Mesendoderm (in vitro differentiated cells): ENCODE data around the gene GPNMB.

Source experiments
- DNase-seq: peaks from one replicate; pipeline ENCODE4 v3.0.0; 2013
- H2AK5ac ChIP-seq: 2 replicates; pipeline ENCODE4 v1.6.1; 2013; ENCODE audit warnings: low read length, inconsistent platforms
- H2BK120ac ChIP-seq: 2 replicates; pipeline ENCODE4 v1.6.1; 2013; ENCODE audit warnings: low read depth, mild to moderate bottlenecking, low read length, moderate library complexity, mixed read lengths
- H2BK15ac ChIP-seq: replicated peaks from 2 replicates; pipeline ENCODE4 v1.6.1; 2013; ENCODE audit warnings: low read depth, mild to moderate bottlenecking, moderate library complexity
- H2BK5ac ChIP-seq: 2 replicates; pipeline ENCODE4 v1.6.1; 2013; ENCODE audit warnings: low read length, inconsistent platforms
- H3K18ac ChIP-seq: 2 replicates; pipeline ENCODE4 v1.6.1; 2013; ENCODE audit warnings: mild to moderate bottlenecking, low read length, mixed read lengths
- H3K23ac ChIP-seq: one replicate; pipeline ENCODE4 v1.6.1; 2013; ENCODE audit warnings: low read length
- H3K27ac ChIP-seq: 2 replicates; pipeline ENCODE4 v1.5.1; 2013; ENCODE audit warnings: low read depth, mild to moderate bottlenecking, inconsistent platforms, low read length, moderate library complexity
- H3K27me3 ChIP-seq: 2 replicates; pipeline ENCODE4 v1.6.1; 2013; ENCODE audit warnings: low read length, control low read depth, mild to moderate bottlenecking, inconsistent platforms; ENCODE audit not compliant: insufficient read depth, poor library complexity
- H3K36me3 ChIP-seq: 2 replicates; pipeline ENCODE4 v1.6.1; 2013; ENCODE audit warnings: low read length, inconsistent platforms; ENCODE audit not compliant: control insufficient read depth, insufficient read depth
- H3K4ac ChIP-seq: one replicate; pipeline ENCODE4 v1.6.1; 2013; ENCODE audit warnings: low read depth, mild to moderate bottlenecking, low read length, moderate library complexity
- H3K4me1 ChIP-seq: 2 replicates; pipeline ENCODE4 v1.6.1; 2013; ENCODE audit warnings: low read depth, low read length, inconsistent platforms; ENCODE audit not compliant: control insufficient read depth
- H3K4me2 ChIP-seq: 2 replicates; pipeline ENCODE4 v1.6.1; 2013; ENCODE audit warnings: low read length
- H3K4me3 ChIP-seq: 2 replicates; pipeline ENCODE4 v1.5.1; 2013; ENCODE audit warnings: mild to moderate bottlenecking, low read length
- H3K56ac ChIP-seq: one replicate; pipeline ENCODE4 v1.6.1; 2013; ENCODE audit warnings: low read length
- H3K79me1 ChIP-seq: 2 replicates; pipeline ENCODE4 v1.6.1; 2013; ENCODE audit warnings: low read length, inconsistent platforms
- H3K79me2 ChIP-seq: 2 replicates; pipeline ENCODE4 v1.6.1; 2013; ENCODE audit warnings: mild to moderate bottlenecking, low read length; ENCODE audit not compliant: control insufficient read depth, insufficient read depth
- H3K9ac ChIP-seq: 2 replicates; pipeline ENCODE4 v1.6.1; 2013; ENCODE audit warnings: low read length, inconsistent platforms
- H4K5ac ChIP-seq: one replicate; pipeline ENCODE4 v1.6.1; 2013; ENCODE audit warnings: low read length
- H4K8ac ChIP-seq: one replicate; pipeline ENCODE4 v1.6.1; 2013; ENCODE audit warnings: low read depth, mild to moderate bottlenecking, control low read depth, low read length, moderate library complexity
- WGBS: extraction: QIAGEN DNeasy Blood & Tissue Kit; methylation state at CpG from one replicate; pipeline ENCODE4 v1.1.7; 2013; ENCODE audit warnings: low lambda C conversion rate, missing lambda C conversion rate; ENCODE audit not compliant: insufficient coverage; ENCODE audit errors: extremely low coverage; 5-methylcytosine and 5-hydroxymethylcytosine counted together

The GPNMB gene

GRCh38 chr7:23290993-23291392, 44.4 kb downstream of the GPNMB start:
- Histone ChIP-seq H2BK5ac (no peak overlapping the region), H4K8ac (no peak overlapping the region), H3K79me1 (no peaks in the 10 kb centered on the region), H3K9ac (no peak overlapping the region), H2AK5ac (no peak overlapping the region), H3K18ac (no peak overlapping the region), H3K4me1 (no peaks in the 10 kb centered on the region), H4K5ac (no peak overlapping the region), H3K27me3 (no peaks in the 10 kb centered on the region), H2BK120ac (no peak overlapping the region), H3K4me3 (no peak overlapping the region), H3K79me2 (no peaks in the 10 kb centered on the region), H3K56ac (no peak overlapping the region), H3K36me3 (no peaks in the 10 kb centered on the region), H3K4me2 (no peak overlapping the region), H3K23ac (no peak overlapping the region), H2BK15ac (no peak overlapping the region), H3K27ac (no peak overlapping the region), H3K4ac (no peak overlapping the region)
- WGBS, result no CpG with 5 or more reads among the region's 9 CpGs
- DNase-seq, result no peak

- H4K5ac ChIP-seq, result no peak overlapping the region
- H3K79me2 ChIP-seq, result no peaks in the 10 kb centered on the region
- no peaks in the 10 kb centered on the region for H3K79me1 ChIP-seq
- H2BK15ac ChIP-seq, result no peak overlapping the region
- H3K9ac ChIP-seq, result no peak overlapping the region
- H3K27me3 ChIP-seq, result no peaks in the 10 kb centered on the region
- no peaks in the 10 kb centered on the region for H3K36me3 ChIP-seq
- no peak overlapping the region for H3K4ac ChIP-seq
- no peak overlapping the region for H2AK5ac ChIP-seq
- H2BK120ac ChIP-seq, result no peak overlapping the region
- no CpG with 5 or more reads among the region's 3 CpGs for WGBS
- no peak for DNase-seq
- H3K4me1 ChIP-seq, result no peaks in the 10 kb centered on the region
- H4K8ac ChIP-seq, result no peak overlapping the region
- no peak overlapping the region for H3K4me2 ChIP-seq
- no peak overlapping the region for H3K18ac ChIP-seq
- no peak overlapping the region for H3K4me3 ChIP-seq
- no peak overlapping the region for H2BK5ac ChIP-seq
- no peak overlapping the region for H3K27ac ChIP-seq
- no peak overlapping the region for H3K23ac ChIP-seq
- no peak overlapping the region for H3K56ac ChIP-seq
Observed at GRCh38 chr7:23291957-23292560, 45.5 kb downstream of the GPNMB start.

- Histone ChIP-seq H3K9ac (no peak overlapping the region), H3K4ac (no peak overlapping the region)
- WGBS, result no CpG with 5 or more reads among the region's 4 CpGs
Observed at GRCh38 chr7:23292623-23293022, 46.0 kb downstream of the GPNMB start.

GRCh38 chr7:23293500-23294073, 47.0 kb downstream of the GPNMB start:
- H3K56ac ChIP-seq, result no peak overlapping the region
- no peaks in the 10 kb centered on the region for H3K79me1 ChIP-seq
- H3K4me3 ChIP-seq, result no peak overlapping the region
- no peaks in the 10 kb centered on the region for H3K36me3 ChIP-seq
- no peak overlapping the region for H3K23ac ChIP-seq
- DNase-seq, result no peak
- H3K4ac ChIP-seq, result no peak overlapping the region
- no peak overlapping the region for H2BK5ac ChIP-seq
- no peak overlapping the region for H4K8ac ChIP-seq
- no peak overlapping the region for H2AK5ac ChIP-seq
- WGBS, result no CpG with 5 or more reads among the region's 12 CpGs
- no peaks in the 10 kb centered on the region for H3K27me3 ChIP-seq
- no peaks in the 10 kb centered on the region for H3K4me1 ChIP-seq
- no peak overlapping the region for H3K9ac ChIP-seq
- no peaks in the 10 kb centered on the region for H3K79me2 ChIP-seq
- no peak overlapping the region for H3K27ac ChIP-seq
- no peak overlapping the region for H2BK15ac ChIP-seq
- H3K18ac ChIP-seq, result no peak overlapping the region
- no peak overlapping the region for H4K5ac ChIP-seq
- H2BK120ac ChIP-seq, result no peak overlapping the region
- no peak overlapping the region for H3K4me2 ChIP-seq

More at GRCh38 chr7:23292623-23293022, 46.0 kb downstream of the GPNMB start:
- Histone ChIP-seq H4K8ac (no peak overlapping the region), H3K23ac (no peak overlapping the region), H3K79me1 (no peaks in the 10 kb centered on the region), H3K36me3 (no peaks in the 10 kb centered on the region), H3K4me1 (no peaks in the 10 kb centered on the region), H2BK5ac (no peak overlapping the region), H3K56ac (no peak overlapping the region), H2AK5ac (no peak overlapping the region), H3K79me2 (no peaks in the 10 kb centered on the region), H3K27me3 (no peaks in the 10 kb centered on the region), H3K4me3 (no peak overlapping the region), H3K27ac (no peak overlapping the region), H4K5ac (no peak overlapping the region), H3K18ac (no peak overlapping the region), H3K4me2 (no peak overlapping the region), H2BK120ac (no peak overlapping the region), H2BK15ac (no peak overlapping the region)
- DNase-seq, result no peak

DNA sequence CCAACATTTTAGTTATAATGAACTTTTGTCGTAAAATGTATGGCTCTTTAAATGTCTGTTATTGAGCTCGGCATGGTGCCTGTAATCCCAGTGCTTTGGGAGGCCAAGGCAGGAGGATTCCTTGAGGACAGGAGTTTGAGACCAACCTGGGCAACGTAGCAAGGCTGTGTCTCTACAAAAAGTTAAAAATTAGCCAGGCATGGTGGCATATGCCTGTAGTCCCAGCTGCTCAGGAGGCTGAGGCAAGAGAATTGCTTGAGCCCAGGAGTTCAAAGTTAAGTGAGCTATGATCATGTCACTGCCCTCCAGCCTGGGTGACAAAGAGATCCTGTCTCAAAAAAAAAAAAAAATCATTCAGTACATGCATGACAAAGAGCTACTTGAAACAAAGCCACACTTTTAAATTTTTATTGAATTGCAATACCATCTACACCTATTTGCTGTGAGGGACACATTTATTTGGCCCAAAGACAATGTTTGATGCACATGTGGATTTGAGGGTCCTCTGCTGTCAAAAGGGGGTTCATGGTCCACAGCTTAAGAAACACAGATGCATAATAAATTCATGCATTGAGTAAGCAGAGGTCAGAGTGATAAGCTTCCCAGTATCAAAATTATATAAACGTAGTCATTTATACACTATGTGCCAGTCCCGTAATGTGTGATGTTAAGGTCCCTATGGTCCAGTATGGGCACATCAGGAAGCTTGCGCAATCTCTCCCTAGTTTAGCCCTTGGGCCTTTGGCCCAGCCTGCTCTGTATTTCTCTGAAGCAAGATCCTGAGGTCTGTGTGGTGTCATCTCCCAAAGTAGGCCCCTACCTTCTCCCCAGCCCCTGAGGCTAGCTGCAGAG, 48.2 kb downstream of the GPNMB start:
- Histone ChIP-seq H3K4ac (no peak overlapping the region), H4K8ac (no peak overlapping the region), H3K9ac (no peak overlapping the region), H2BK15ac (no peak overlapping the region), H3K79me2 (peaks cover 5% of the 10 kb centered on the region), H3K18ac (no peak overlapping the region), H3K27me3 (no peaks in the 10 kb centered on the region), H3K4me1 (no peaks in the 10 kb centered on the region), H3K36me3 (no peaks in the 10 kb centered on the region), H3K23ac (no peak overlapping the region), H3K27ac (no peak overlapping the region), H3K79me1 (peaks cover 4% of the 10 kb centered on the region), H2BK120ac (no peak overlapping the region), H4K5ac (no peak overlapping the region), H2AK5ac (no peak overlapping the region), H3K4me3 (no peak overlapping the region), H3K4me2 (no peak overlapping the region), H2BK5ac (no peak overlapping the region), H3K56ac (no peak overlapping the region)
- no CpG with 5 or more reads among the region's 6 CpGs for WGBS
- peak; percentile 31 for DNase-seq
